ENCODE data around the gene NUP62. TPM values are rescaled to one million over a fixed set of nuclear protein-coding genes. Genes with fewer than 3 reads are reported as not detected.
A peak's percentile ranks its signal among the peaks of the same experiment; 100 is the strongest.

NUP62 gene
- total and polyA plus RNA-seq, 2 of the 8 experiments (the other 6 are each of a cell fraction or from before 2014, with no cell fraction given), result 50.0 to 107 TPM

DNA sequence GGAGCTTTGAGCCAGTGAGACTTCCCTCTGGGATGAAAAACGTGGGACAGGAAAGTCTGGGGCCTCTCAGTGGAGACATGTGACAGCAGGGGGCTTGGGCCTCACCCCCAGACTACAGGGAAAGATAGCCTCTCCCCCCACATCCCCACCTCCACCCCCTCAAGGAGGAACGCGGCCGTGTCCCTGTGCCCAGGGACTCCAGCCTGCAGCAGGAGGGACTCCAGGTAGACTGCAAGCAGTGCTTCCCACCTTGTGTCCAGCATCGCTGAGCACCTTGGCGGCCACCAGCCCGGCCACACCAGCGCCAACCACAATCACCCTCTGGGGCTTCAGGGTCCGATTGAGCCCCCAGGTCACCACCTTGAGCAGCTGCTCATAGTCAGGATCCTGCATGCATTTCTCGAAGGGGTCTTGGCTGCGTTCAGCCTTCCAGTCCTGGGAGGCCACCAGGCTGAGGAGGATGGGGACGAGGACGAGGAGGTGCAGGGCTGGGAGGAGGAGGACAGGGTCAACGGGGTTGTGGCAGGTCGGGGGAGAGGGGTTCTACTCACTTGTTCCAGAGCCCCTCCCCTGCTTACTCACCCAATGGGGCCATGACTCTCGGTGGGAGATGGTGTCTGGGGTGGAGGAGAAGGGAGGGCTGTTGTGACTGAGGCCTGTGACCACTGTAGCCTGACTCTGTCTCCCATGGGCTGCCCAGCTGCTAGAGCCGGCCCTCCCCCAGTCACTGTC is 33.6 kb downstream of the NUP62 start:
- Histone ChIP-seq H2AFZ (ENCODE audit: low read length) (no peak overlapping the region), H3K56ac (replicated peaks; ENCODE audit: insufficient read length, low read depth, low read length) (no peak overlapping the region), H3K4me3 (ENCODE audit: extremely low read depth in 1 of 4, insufficient read depth in 2 of 4, low read depth in 3 of 4, low read length in 4 of 4) (no peak overlapping the region), H4K91ac (replicated peaks; ENCODE audit: insufficient read length, low read length) (no peak overlapping the region), H3K79me2 (ENCODE audit: control insufficient read depth in 1 of 2, insufficient read depth in 2 of 2, low read length in 2 of 2) (no peaks in the 10 kb centered on the region), H2BK20ac (ENCODE audit: low read length) (no peak overlapping the region), H4K5ac (ENCODE audit: insufficient read length, low read depth, low read length) (no peak overlapping the region), H3K18ac (ENCODE audit: extremely low read depth, low read length) (no peak overlapping the region), H3K4me2 (ENCODE audit: insufficient read depth in 1 of 2, low read depth in 2 of 2, low read length in 2 of 2) (no peak overlapping the region), H3K4ac (replicated peaks; ENCODE audit: insufficient read length, low read depth, low read length) (no peak overlapping the region), H3K23ac (ENCODE audit: insufficient read length) (no peak overlapping the region), H2BK15ac (ENCODE audit: low read length) (0 out of 2 replicates have a peak overlapping the region, but pooled peaks have one; percentile 88), H3K27me3 (replicated peaks in 1 of 4; ENCODE audit: control insufficient read depth in 3 of 4, extremely low read depth in 1 of 4, insufficient read depth in 3 of 4, low read length in 3 of 4) (peaks cover 0 to 3% (median 0%) of the 10 kb centered on the region in 4 experiments; a peak in 1 of 7 replicates), H3K23me2 (ENCODE audit: low read depth, low read length) (no peaks in the 10 kb centered on the region; the same call in 1 of the 2 replicates), H4K20me1 (replicated peaks in 1 of 2; ENCODE audit: control insufficient read depth in 1 of 2, insufficient read depth in 2 of 2, low read length in 2 of 2) (peaks cover 0 to 1% of the 10 kb centered on the region in 2 experiments), H3K36me3 (ENCODE audit: control insufficient read depth in 2 of 4, insufficient read depth in 4 of 4, low read length in 3 of 4) (no peaks in the 10 kb centered on the region), H2BK5ac (ENCODE audit: low read depth, low read length) (no peak overlapping the region), H3K9me3 (ENCODE audit: insufficient read depth in 2 of 2, low read depth in 1 of 2, low read length in 1 of 2) (no peaks in the 10 kb centered on the region), H3K4me1 (replicated peaks in 1 of 4; ENCODE audit: control insufficient read depth in 3 of 4, insufficient read depth in 4 of 4, low read length in 3 of 4) (peaks cover 0 to 12% (median 7%) of the 10 kb centered on the region in 4 experiments; a peak in 4 of 7 replicates), H3K14ac (ENCODE audit: insufficient read length) (no peak overlapping the region), H4K8ac (ENCODE audit: extremely low read depth, insufficient read depth, low read length) (no peak overlapping the region), H2BK120ac (replicated peaks; ENCODE audit: low read depth, low read length) (no peak overlapping the region), H3K79me1 (ENCODE audit: low read depth, low read length) (no peaks in the 10 kb centered on the region), H2BK12ac (ENCODE audit: low read depth, low read length) (no peak overlapping the region), H3K9ac (replicated peaks in 1 of 4; ENCODE audit: extremely low read depth in 1 of 4, low read depth in 3 of 4, low read length in 3 of 4) (no peak overlapping the region), H3K27ac (ENCODE audit: low read depth, low read length) (no peak overlapping the region), H2AK5ac (ENCODE audit: low read depth, low read length) (no peak overlapping the region)
- 81% methylated on average over 16 of the region's 17 CpGs; no CpG with 5 or more reads in 1 of the 2 experiments for WGBS, 2 experiments (ENCODE audit: extremely low coverage in 1 of 2, insufficient coverage in 1 of 2, insufficient read length in 1 of 2, insufficient replicate concordance in 2 of 2, low coverage in 1 of 2, low lambda C conversion rate in 2 of 2, missing lambda C conversion rate in 1 of 2)
- POLR2A ChIA-PET (ENCODE audit: partially characterized antibody), result interaction anchor here (0.9 to 9.5 kb wide), 10 partner anchors 9 to 33 kb away, joined by 3 to 82 read pairs (median 4); partner anchors contain the start of genes AKT1S1, ATF5, NUP62 and TBC1D17
- TF ChIP-seq RXRA (IDR thresholded peaks at IDR 0.05; ENCODE audit: insufficient read depth, low read depth, low read length), result no peak
- TF ChIP-seq SP2 (IDR thresholded peaks at IDR 0.05; ENCODE audit: low read length), result no peak
- TF ChIP-seq NANOG (IDR thresholded peaks at IDR 0.05; ENCODE audit: insufficient read depth, low read depth, low read length, poor library complexity, severe bottlenecking), result no peak
- TF ChIP-seq SIN3A (conservative IDR thresholded peaks at IDR 0.05 in 1 of 2, IDR thresholded peaks at IDR 0.05 in 1 of 2; ENCODE audit: low read depth in 1 of 2, low read length in 2 of 2), result no peak
- TF ChIP-seq RNF2 (IDR thresholded peaks at IDR 0.05; ENCODE audit: borderline replicate concordance, low read depth, low read length, missing control alignments, poor library complexity, severe bottlenecking), result no peak
- no peak for TF ChIP-seq BCL11A (IDR thresholded peaks at IDR 0.05; ENCODE audit: low read depth in 2 of 2, low read length in 2 of 2)
- TF ChIP-seq TCF12 (IDR thresholded peaks at IDR 0.05; ENCODE audit: low read depth, low read length), result no peak
- no peak for TF ChIP-seq MAFK (IDR thresholded peaks at IDR 0.05; ENCODE audit: low read depth, low read length)
- no peak for TF ChIP-seq HDAC6 (IDR thresholded peaks at IDR 0.05; ENCODE audit: low read depth, low read length)
- no peak for TF ChIP-seq POLR2A (IDR thresholded peaks at IDR 0.05; ENCODE audit: control extremely low read depth in 1 of 2, low read depth in 2 of 2, low read length in 2 of 2)
- DNase-seq (ENCODE audit: low read depth in 1 of 2, low spot score in 2 of 2), result no peak
- no peak for FAIRE-seq
- CTCF ChIA-PET (ENCODE audit: partially characterized antibody), result interaction anchor here (0.9 to 2.7 kb wide), 5 partner anchors 16 to 42 kb away, joined by 3 to 15 read pairs (median 4); no protein-coding TSS in a partner anchor

Measured in H1 (cell line).